ENCODE data around the gene METTL25.
A peak's percentile ranks its signal among the peaks of the same experiment; 100 is the strongest.

METTL25 gene

GRCh38 chr12:82474181-82474797 is 116.0 kb downstream of the METTL25 start:
- no peak for DNase-seq (ENCODE audit: low read depth in 2 of 2)
- no peak overlapping the region for H3K4me3 ChIP-seq (replicated peaks in 1 of 2; ENCODE audit: low read depth in 2 of 2, low read length in 2 of 2)
- TF ChIP-seq CTCF (IDR thresholded peaks at IDR 0.05; ENCODE audit: low read depth, low read length), result no peak

GRCh38 chr12:82474798-82475184 is 116.5 kb downstream of the METTL25 start:
- H3K4me3 ChIP-seq (replicated peaks in 1 of 2; ENCODE audit: low read depth in 2 of 2, low read length in 2 of 2), result no peak overlapping the region
- TF ChIP-seq CTCF (IDR thresholded peaks at IDR 0.05; ENCODE audit: low read depth, low read length), result no peak
- peak; percentile 27 to 61 for DNase-seq (ENCODE audit: low read depth in 2 of 2)

GRCh38 chr12:82475211-82475610 is 116.9 kb downstream of the METTL25 start:
- no peak for DNase-seq (ENCODE audit: low read depth in 2 of 2)
- no peak for TF ChIP-seq CTCF (IDR thresholded peaks at IDR 0.05; ENCODE audit: low read depth, low read length)
- H3K4me3 ChIP-seq (replicated peaks in 1 of 2; ENCODE audit: low read depth in 2 of 2, low read length in 2 of 2), result no peak overlapping the region

GRCh38 chr12:82476511-82476910 is 118.2 kb downstream of the METTL25 start:
- no peak overlapping the region for H3K4me3 ChIP-seq (replicated peaks in 1 of 2; ENCODE audit: low read depth in 2 of 2, low read length in 2 of 2)
- no peak for DNase-seq (ENCODE audit: low read depth in 2 of 2)
- TF ChIP-seq CTCF (IDR thresholded peaks at IDR 0.05; ENCODE audit: low read depth, low read length), result no peak

- peak; percentile 58 to 79 for DNase-seq (ENCODE audit: low read depth in 2 of 2)
- no peak overlapping the region for H3K4me3 ChIP-seq (replicated peaks in 1 of 2; ENCODE audit: low read depth in 2 of 2, low read length in 2 of 2)
- no peak for TF ChIP-seq CTCF (IDR thresholded peaks at IDR 0.05; ENCODE audit: low read depth, low read length)
These were observed 121.2 kb downstream of the METTL25 start for GRCh38 chr12:82479511-82479910.

GRCh38 chr12:82480606-82481005 is 122.3 kb downstream of the METTL25 start:
- no peak overlapping the region for H3K4me3 ChIP-seq (replicated peaks in 1 of 2; ENCODE audit: low read depth in 2 of 2, low read length in 2 of 2)
- no peak for TF ChIP-seq CTCF (IDR thresholded peaks at IDR 0.05; ENCODE audit: low read depth, low read length)
- no peak for DNase-seq (ENCODE audit: low read depth in 2 of 2)

GRCh38 chr12:82481954-82482353 is 123.6 kb downstream of the METTL25 start:
- no peak for TF ChIP-seq CTCF (IDR thresholded peaks at IDR 0.05; ENCODE audit: low read depth, low read length)
- no peak overlapping the region for H3K4me3 ChIP-seq (replicated peaks in 1 of 2; ENCODE audit: low read depth in 2 of 2, low read length in 2 of 2)
- no peak for DNase-seq (ENCODE audit: low read depth in 2 of 2)
